HG03432 (cell line): ENCODE results near the gene PIEZO1.

Experiments
- ATAC-seq: cut with Tn5 transposase; IDR thresholded peaks from one replicate; pipeline ENCODE4 v1.9.1; 2021; ENCODE audit warnings: mild to moderate bottlenecking, moderate library complexity; ENCODE audit not compliant: unreplicated experiment

Gene PIEZO1

DNA sequence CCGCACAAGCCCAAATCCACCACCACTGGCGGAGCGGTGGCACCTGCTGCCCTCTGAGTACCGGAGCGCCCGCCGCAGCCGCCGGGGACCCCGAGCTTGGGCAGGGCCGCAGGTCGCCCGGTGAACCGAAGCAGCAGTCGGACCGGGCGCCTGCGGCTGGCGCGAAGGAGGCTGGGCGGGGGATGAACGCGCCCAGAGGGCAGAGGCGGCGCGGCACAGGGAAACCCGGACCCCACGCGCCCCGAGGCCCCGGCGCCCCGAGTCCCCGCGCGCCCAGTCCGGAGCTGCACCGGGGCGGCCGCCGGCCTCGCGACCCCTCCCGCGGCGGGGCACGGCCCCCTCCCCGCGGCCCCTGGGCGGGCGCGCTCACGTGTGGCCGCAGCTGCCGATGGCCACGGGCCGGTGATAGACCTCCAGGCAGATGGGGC, 79.2 kb downstream of the PIEZO1 start:
- ATAC-seq: peak; percentile 21

DNA sequence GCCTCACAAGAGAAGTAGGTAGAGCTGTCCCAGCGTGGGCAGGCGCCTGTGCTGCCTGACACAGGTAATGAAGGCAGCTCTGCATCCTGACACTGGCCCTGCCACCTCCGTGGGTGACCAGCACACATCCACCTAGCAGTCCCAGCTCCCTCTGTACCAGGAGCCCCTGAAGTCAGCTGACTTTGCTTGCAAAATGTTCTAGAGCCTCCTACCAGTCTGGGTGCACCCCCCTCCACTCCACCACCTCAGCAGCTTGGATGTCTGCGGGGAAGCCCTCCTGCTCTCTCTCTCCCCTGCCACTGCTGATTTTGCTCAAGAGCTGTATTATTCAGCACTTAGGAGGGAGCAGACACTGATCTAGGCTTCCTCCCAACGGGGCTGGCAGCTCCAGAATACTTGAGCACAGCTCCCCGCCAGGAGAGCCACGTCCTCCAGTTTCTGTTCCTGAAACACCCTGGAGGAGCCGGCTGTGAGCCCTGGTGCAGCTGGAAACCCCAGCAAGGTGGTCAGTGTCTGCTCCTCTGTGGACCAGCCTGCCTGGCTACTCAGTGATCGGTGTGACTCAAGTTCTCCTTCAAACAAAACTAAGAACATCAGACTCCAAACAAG, 79.8 kb downstream of the PIEZO1 start:
- ATAC-seq: no peak

DNA sequence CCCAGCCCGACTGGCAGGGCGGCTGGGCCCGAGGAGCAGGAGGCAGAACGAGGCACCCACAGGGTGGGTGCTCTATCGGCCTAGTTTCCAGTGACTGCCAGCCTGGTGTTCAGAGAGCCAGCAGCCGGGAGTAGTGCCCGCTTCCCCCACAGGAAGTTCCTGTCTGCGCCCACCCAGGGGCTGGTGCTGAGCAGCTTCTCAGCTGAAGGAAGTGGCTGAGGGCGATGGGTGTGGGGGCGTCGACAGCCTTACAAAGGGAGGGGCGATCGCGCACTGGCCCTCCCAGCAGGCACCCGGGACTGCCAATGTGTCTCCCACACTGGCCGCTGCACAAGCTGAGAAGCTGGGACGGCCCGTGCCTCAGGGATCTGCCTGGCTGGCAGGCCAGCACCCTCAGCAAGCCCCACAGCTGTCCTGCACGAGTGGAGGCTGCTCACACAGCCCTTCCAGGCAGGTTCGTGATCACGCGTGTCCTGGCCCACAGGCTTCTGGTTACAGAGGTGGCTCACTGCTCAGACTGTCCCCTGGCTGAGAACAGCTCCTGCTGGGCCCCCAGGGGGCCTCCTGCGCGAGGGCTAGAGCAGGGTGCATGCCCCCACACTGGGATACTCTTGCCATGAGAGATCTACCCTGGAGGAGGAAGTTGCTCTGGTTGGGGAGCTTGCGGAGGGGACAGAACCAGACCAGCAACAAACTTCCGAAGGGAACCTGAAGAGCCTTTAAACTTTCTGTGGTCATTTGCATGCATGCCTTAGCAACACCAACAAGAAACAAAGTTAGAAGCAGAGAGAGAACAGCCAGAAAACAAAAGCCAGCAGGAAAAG, 81.3 kb downstream of the PIEZO1 start:
- ATAC-seq: no peak

DNA sequence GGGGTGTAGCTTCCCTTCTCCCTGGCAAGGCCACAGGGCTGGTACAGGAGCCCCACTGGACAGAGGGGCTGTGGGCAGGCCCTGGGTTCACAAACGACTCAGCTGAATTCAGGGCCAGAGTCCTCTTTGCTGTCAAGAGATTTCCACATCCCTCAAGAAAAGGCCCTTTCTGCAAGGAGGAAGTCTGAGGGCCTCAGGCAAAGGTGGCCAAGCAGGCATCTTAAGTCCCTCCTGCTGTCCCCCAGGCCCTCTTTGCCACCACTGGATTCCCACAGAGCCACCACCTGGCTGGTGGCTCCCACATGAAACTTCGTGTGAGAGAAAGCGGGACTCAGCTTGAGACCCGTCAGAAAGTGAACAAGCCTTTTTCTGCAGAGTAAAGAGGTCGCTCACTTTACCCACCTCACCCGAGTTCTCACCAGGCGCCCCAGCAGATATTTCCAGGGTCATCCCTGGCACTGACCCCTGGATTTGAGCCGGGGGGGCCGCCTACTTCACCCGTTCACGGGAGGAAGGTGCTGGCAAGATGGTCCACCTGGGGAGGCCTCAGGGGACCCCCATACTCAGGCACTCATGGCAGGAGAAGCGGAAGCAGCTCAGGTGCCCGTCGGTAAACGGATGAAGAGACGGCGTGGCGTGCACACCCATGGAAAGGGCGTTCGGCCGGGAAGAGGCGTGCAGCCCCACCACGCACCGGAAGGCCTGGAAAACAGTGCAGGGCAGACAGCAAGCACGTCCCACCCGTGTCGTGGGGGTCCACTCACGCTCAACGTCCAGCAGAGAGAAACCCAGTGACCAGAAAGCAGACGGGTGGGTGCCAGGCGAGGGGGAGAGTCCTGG, 82.4 kb downstream of the PIEZO1 start:
- no peak for ATAC-seq

DNA sequence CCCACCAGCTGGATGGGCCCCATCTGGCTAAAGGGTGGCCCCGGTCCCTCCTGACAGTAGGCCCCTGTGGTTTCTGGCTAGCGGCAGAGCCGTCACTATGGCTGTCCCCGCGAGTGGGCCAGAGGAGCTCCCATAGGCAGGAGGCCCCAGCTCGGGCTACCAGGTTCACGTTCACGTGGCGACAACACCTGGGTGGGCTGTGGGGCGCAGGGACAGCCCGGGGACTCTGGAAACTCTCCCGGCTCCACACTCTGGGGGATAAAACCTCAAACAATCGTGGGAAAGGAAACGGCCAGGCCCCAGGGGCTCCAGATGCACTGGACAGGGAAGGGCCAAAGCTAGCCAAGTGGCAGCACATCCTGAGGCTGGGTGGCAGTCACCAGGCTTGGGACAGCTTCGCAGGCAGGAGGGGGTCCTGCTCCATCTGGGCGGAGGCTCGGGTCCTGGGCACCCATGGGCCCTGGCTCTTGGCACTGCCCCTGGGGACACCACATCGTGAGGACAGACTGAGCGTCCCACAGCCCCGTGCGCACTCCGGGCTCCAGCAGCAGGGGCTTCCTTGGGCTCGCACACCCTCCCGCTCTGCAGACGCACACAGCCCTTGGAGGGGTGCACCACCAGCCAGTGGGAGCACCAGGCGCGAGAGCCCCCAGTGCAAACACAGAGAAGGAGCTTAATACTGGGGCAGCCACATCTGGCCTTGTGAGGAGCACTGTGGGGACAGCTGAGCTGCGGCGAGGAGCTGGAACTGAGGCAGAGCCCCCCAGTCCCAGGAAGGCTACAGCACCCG, 83.2 kb downstream of the PIEZO1 start:
- ATAC-seq: no peak

DNA sequence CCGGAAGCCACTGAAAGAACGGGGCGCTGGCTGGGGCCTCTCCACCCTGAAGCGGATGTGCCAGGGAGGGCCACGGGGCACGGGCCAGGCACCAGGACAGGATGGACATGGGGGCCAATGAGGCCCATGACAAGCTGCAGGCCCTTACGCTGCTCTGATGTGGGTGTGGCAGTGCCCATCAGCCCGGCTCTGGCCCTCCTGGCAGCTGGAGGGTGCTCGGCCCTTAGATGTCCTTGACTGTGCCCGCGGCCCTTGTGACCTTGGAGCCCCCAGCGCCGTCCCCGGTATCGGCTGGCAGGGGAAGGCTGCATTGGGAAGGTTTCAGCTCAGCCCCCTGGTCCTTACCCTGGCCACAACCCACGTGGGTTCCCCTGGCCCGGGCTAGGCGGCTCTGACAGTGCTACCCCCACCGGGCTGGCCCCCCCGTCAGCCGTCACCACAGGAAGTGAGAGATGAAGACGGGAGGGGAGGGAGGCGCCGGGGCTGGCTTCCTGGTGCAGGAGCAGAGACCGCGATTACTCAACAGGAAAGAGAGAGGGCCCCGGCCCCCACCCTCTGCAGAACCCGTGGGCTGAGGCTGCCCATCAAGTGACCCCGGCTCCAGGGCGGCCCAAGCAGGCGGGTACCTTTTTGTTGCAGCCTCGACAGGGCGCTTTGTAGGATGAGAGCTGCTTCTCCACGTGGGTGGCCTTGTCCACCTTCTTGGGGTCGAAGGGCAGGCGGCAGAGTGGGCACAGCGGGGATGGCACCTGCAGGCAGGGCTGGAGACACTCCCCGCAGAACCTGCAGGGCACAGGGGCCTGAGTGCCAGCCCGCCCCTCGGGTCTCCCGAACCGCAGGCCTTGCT, 84.2 kb downstream of the PIEZO1 start:
- peak; percentile 72 for ATAC-seq

DNA sequence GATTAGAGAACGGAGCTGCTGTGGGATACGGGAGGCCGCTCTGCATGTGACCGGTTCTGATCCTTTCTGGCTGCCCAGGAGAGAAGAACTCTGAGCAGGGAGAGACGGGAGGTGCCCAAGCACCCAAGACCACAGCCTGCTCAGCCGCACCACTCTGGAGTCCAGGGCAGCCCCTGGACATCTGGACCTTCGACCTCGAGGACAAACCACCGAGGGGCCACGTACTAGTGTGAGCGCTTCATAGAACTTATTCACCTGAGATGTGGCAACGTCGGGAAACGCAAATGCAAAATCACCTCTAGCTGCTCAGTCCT, 84.7 kb downstream of the PIEZO1 start:
- ATAC-seq: no peak

DNA sequence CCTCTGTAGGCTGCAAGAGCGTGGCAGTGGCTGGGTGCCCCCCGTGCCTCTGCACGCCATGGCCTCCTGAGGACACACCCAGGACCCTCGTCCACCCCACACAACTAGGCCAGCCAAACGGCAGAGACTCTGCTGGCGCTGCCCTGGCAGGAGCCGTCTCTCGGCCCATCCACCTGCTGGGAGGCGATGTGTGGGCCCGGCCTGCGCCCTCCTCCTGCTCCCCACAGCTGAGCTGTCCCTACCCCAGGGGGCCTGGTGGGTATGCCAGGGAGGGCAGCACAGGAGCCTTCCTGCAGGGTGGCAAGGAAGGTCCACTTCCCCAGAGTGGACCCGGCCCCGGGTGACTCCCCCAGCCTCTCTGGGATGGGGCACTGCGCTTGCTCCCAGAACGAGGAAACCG, 85.8 kb downstream of the PIEZO1 start:
- no peak for ATAC-seq

DNA sequence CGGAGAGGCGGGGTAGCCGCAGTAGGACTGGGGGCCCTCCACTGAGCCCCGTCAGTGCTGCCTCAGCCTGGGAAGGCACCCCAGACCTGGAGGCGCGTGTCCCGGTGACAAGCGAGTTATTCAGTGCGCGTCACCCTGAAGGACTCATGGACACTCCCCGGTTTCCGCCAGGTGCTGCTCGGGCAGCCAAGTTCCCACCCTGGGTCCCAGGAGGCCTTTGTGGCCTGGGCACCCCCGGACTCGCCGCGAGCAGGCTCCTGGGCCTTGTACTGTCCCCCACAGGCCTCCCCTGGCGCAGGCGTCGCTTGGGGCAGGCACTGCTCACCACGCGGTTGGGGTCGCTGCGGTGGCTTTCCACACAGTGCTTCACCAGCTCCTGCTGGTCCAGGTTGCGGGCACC, 86.4 kb downstream of the PIEZO1 start:
- ATAC-seq: no peak

DNA sequence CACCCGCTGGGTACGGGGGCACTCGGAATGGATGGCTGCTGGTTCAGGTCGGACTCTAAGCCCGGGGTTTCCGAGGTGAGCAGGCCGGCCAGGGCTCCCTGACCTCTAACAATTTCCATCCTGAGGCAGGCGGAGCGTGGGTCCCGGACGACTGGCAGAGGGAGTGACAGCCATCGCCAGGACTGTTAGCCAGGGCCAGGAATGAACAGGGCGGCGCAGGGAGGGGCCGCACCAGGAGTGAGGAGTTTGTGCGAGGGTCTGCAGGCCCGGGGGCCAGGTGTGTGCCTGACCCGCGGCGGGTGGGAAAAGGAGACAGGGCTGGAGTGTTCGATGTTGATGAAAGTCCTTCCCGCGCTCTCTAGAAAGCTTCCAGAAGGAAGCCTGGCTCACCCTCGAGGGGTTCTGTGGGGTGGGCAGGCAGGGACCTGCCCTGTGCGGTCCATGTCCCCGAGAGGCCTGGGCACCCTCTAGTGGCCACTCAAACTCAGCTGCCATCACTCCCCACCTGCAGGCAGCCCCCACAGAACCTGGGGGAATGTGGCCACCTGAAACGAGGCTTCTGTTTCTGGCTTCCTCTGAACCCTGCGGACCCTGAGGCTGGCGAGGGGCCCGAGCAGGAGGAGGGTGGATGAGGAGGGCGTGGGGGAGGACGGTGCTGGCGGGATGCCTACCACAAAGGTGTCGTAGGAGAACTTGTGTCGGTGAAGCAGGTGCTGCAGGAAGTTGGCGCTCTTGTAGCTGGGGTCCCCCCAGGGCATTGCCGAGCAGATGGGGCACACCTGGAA, 87.0 kb downstream of the PIEZO1 start:
- no peak for ATAC-seq

DNA sequence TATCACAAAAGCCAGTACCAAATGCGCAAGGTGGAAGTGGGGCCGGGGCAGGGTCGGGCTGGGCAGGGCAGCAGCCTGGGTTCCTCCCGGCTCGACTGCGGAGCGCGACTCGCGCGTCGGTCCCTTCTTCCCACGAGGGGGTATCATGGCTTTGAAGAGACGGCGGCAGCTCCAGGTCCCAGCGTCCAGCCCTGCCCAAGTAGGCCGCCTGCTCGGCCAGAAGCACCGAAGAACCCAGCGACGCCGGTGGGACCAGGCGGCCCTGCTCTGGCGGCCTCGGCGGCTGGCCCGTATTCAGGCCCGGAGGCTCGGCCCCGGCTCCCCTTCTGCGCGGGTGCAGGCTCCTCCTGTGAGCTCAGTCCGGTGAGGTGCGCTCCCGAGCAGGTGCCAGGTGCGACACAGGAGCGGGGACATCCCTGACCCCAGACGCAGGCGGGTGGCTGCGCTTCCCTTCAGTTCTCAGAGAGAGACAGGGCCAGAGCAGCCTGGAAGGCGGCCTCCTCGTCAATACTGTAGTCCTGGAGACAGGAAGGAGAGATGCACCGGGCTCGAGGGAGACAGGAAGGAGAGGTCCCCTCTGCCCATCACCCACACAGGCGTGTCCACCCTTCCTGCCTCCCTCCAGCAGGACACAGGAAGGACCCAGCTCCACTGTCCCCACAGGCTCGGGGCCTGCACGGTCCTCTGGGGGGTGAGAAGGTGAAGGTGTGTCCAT, 87.7 kb downstream of the PIEZO1 start:
- ATAC-seq: no peak

DNA sequence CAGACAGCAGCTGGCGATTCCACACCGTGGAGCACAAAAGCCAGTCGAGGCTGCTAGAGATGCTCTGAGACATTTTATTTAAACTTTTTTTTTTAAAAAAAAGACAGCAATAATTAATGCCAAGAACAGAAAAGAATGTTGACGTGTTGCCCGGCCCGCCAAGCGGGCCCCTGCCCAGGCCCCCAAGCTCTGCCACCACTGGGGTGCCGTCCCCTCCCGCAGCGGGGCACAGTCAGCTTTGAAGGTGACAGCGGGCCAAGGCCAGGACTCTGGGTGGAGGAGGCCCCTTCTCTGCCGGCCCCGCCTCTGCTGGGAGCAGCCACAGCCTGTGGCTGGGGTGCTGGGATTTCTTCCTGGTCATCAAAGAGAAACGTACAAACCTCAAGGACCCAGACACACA, 88.6 kb downstream of the PIEZO1 start:
- ATAC-seq: no peak

DNA sequence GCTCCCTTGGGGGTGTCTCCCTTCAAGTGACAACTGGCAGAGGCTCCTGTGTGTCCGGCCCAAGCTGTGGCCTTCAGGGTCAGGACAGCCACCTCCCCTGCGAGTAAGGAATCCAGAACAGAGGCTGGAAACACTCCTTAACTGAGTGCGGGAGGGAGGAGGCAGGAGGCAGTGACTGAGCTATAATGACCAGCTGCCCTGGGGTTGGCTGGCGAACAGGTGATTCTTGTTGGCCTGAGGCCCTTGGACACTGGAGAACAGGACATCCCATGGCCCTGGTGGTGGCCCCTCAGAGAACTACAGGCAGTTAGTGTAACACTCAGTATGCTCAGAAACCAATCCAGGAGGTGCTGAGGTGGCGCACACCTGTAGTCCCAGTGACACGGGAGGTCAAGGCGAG, 89.3 kb downstream of the PIEZO1 start:
- ATAC-seq: no peak

DNA sequence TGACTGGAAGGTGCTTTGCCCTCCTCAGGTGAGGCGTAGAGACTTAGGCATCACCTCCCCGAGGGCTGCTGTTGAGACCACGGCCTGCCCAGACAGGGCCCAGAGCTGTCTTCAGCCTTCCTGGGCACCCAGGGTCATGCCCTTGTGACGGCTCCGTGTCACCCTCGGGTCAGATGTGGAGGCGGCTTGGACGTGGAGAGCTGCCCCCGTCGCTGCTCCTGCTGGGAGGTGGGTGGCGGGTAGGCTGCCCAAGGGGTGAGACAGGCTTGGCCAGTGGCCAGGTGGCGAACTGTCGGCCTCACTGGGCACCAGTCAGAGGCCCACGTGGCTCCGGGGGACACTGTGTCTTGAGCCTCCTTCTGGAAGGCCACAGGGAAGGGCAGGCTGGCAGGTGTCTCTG, 89.8 kb downstream of the PIEZO1 start:
- no peak for ATAC-seq

DNA sequence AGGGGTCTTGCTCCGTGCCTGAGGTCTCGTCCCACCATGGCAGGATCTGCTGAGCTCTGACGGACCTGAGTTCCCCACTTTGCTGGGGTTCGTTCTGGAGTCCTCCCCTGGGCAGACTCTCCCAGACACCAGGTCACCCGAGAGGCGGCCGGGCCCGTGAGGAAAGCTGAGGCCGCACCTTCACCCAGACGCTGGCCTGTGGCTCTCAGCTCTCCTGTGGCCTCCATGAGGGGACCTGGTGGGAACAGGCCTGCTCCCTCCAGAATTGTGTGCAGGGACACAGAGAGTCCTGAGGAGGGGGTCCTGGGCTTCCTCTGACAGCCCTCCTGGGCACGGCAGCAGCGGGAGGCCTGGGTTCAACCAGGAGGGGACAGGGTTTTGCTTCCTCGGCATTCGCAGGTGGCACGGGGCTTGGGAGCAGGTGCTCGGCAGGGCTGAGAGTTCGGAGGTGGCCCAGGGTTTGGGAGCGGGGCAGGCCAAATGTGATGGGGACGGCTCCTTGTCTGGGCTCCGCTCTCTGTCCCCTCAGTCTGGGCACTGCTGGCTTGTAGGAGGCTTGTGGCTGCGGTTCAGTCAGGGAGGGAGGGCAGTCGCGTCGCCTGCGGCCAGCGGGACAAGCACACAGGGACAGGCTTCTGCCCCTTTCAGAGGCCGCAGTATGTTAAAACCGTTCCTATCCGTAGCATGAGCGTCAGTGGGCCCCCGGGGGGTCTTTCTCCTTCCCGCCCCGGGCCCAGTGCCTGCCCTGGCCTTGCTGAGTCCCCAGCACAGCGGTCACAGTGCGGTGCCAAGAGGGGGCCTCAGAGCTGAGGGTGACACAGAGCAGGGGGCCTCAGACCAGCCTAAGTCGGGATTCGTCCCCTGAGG, 90.6 kb downstream of the PIEZO1 start:
- ATAC-seq: no peak

DNA sequence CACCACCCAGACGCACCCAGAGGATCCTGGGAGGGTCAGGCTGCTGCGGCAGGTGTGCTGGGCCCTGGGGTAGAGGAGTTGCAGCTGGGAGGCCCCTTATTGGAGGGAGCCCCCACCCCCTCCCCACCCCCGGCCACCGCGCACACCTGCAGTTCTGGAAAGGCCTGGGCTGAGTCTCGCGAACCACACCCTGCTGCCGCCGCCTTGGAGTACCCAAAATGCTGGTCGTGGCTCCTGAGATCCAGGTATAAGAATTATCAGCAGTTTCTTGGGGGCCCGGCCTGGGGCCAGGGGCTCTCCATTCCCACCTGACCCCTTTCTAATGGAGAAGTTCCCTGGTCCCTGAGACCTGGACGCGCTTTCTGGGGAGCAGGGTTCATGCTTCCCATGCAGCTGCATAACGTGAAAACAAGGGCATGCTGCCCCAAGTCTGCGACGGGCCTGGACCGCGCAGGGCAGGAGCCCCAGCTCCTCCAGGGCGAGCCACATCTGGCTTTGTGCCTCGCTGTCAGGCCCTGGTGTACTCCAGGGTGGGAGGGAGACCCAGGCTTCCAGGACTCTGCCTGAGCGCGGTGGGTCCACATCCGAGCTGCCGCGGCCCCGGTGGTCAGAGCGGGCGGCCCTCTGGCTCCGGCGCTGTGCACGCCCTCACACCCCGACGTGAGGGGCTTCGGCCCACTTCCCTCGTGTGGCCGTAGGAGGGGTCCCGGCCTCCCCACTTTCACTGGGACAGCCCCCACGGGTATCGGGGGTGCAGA, 91.4 kb downstream of the PIEZO1 start:
- no peak for ATAC-seq

DNA sequence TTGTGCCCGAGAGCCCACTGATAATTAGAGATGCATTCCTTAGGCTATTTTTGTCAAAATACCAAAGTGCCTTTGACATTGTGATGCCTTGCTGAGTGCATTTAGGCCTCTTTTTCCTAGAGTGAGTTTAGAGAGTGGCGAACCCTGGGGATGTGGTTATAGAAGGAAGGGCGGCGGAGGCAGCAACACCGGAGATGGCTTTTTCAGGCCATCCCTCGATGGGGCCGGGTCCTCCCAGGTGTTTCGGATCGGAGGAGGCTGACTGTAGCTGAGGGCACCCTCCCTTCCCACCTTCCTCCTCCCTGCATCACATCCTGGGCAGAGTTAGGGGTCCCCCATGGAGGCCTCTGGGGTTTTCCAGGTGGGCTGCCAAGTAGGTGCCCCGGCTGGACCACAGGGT, 92.2 kb downstream of the PIEZO1 start:
- ATAC-seq: no peak
